Suprapubic skin (tissue), 3 donors: ENCODE measurements around the gene COPS7A.

Experiments
- CTCF ChIP-seq, 2 donors: fragments of 200-600 bp in 1 of 2; fragments of 450-650 bp in 1 of 2; sonication (generic) in 1 of 2; IDR thresholded peaks; one replicate each; pipeline ENCODE4 v1.5.1; 2016 to 2019; ENCODE audit warnings: antibody characterized with exemption in 2 of 2, mild to moderate bottlenecking in 1 of 2, moderate library complexity in 1 of 2
- EP300 ChIP-seq: sonication (generic); formaldehyde crosslinking; IDR thresholded peaks from one replicate; pipeline ENCODE4 v1.6.1; 2017; ENCODE audit warnings: antibody characterized with exemption
- POLR2A ChIP-seq, 2 donors: fragments of 450-650 bp; IDR thresholded peaks; one replicate each; pipeline ENCODE4 v1.6.1; 2017; ENCODE audit warnings: antibody characterized with exemption in 2 of 2, mild to moderate bottlenecking in 2 of 2, moderate library complexity in 2 of 2

- TF ChIP-seq POLR2A (IDR thresholded peaks at IDR 0.05) = no peak
- peak in 1 of 2 donors; percentile 6 for TF ChIP-seq CTCF (IDR thresholded peaks at IDR 0.05)
- TF ChIP-seq EP300 = no peak
Observed at GRCh38 chr12:6684609-6685008, 39.2 kb upstream of the COPS7A start.
